Tibial nerve (tissue), 4 donors: ENCODE measurements around the gene FMNL2.

Experiments used
- CTCF ChIP-seq, 5 experiments: fragments of 200-600 bp in 3 of 5; fragments of 450-650 bp in 2 of 5; sonication (generic) in 3 of 5; IDR thresholded peaks; one replicate each; pipeline ENCODE4 v1.5.1; 2016 to 2019; ENCODE audit warnings: antibody characterized with exemption in 5 of 5, mild to moderate bottlenecking in 3 of 5, moderate library complexity in 2 of 5
- EP300 ChIP-seq, 2 donors: sonication (generic); formaldehyde crosslinking; IDR thresholded peaks; one replicate each; pipeline ENCODE4 v1.6.1; 2017; ENCODE audit warnings: antibody characterized with exemption in 2 of 2, mild to moderate bottlenecking in 1 of 2
- POLR2A ChIP-seq, 2 donors: fragments of 450-650 bp; IDR thresholded peaks; one replicate each; pipeline ENCODE4 v1.6.1; 2017; ENCODE audit warnings: antibody characterized with exemption in 2 of 2, mild to moderate bottlenecking in 2 of 2, moderate library complexity in 2 of 2

- TF ChIP-seq EP300 (IDR thresholded peaks at IDR 0.05) (no peak), CTCF (IDR thresholded peaks at IDR 0.05) (no peak), POLR2A (IDR thresholded peaks at IDR 0.05) (no peak)
Observed at GRCh38 chr2:152480821-152481399, 145.9 kb downstream of the FMNL2 start.
